Right renal cortex interstitium (tissue), 3 donors: ENCODE measurements around the gene ST6GALNAC6. TPM values are rescaled to one million over a fixed set of nuclear protein-coding genes. Genes with fewer than 3 reads are reported as not detected.
"Not testable (repeated sequence)": the region's sequence is repeated elsewhere in the genome, so short reads cannot be mapped to it uniquely, and the experiment has no call there.

ENCODE experiments used
- DNase-seq, 3 donors: peaks; one replicate each; pipeline ENCODE4 v3.0.0-alpha.2; 2013; ENCODE audit warnings: low read depth in 3 of 3, low spot score in 2 of 3
- polyA plus RNA-seq, 3 donors: library from polyadenylated mRNA; unstranded; fragments of 120-200 nt; gene quantifications; one replicate each; pipeline ENCODE4 v1.2.1, GENCODE V29; 2013; ENCODE audit not compliant: insufficient read length in 3 of 3

ST6GALNAC6 gene
- polyA plus RNA-seq, 3 donors = 39.7 to 47.3 (median 43.1) TPM

DNA sequence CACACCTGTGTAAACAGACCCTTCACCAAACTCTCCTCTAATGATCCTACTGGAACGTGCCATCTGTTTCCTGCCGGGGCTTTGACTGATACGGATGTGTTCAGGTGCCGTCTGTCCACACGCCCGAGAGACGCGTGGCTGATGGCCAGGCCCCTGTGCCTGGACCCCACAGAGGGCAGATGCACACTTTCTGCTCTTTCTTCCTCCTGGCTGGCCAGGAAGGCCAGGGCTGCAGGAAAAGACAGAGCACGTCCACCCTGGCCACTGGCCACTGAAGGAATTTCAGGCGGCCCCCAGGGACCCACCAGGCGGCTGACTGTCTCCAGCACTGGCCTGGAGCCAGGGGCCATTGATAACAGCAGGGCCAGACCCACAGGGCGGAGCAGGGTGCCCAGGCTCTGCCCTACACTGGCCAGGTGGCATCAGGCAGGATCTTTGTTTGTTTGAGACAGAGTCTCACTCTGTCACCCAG is 41.3 kb downstream of the ST6GALNAC6 start:
- no peak for DNase-seq

DNA sequence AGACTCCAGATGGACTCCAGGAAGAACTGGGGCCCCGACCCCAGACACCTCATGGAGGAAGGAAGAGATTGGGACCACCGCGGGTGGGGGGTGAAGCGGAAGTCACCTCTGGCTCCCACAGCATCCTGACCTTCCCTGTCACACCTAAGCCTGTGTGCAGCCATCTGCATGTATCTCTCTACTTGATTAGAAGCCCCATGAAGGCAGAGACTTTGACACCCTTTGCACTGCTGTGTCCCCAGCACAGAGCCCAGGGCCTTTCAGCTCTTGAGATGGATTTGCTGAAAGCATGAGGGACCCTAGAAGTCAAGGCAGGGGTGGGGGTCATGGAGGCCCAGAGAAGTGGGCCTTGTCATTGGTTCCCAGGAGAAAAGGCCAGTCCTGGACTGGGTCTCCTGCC is 42.1 kb downstream of the ST6GALNAC6 start:
- no peak for DNase-seq

DNA sequence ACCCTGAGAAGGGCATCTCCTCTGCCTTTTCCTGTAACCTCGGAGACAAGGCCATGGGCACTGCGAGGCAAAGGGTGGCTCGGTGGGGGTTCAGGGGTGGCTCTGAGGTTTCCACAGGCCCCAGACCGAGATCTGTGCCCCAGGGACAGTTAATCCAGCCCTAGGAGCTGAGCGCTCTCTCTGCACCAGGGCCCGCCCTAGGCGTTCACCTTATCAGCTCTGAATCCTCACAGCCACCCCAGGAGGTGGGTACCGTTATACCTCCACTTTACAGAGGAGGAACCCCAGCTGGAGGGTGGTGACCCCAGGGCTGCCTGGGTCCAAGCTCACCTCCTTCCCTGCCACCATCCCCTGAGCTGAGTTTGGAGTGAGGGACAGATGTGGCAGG is 42.7 kb downstream of the ST6GALNAC6 start:
- DNase-seq = no peak

DNA sequence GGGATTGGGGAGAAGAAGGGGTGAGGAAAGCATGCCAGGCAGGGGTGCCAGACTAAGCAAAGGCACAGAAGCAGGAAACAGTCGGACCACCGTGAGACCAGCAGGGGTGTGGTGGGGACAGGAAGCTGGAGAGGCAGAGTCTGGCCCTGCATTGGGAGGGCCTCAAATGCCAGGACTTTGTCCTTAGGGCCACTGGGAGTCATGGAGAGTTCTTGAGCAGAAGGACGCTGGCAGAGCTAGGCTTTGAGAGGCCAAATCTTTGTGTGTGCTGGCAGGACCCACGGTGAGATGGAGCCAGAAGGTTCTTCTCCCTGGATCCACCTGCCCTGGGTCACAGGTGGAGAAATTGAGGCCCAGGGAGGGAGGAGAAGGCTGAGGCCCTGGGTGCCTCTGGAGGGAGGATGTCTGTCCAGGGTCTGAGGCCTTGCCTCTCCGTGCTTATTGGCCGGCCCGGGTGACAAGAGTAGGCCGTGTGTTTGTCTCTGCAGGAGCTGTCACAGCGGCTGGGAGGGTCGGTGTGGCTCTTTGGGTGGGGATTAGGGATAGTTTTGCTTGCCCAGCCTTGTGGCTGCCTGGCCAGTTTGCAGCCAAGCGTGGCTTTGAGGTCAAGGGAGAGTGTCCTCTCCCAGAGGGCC is 43.2 kb downstream of the ST6GALNAC6 start:
- DNase-seq = no peak

DNA sequence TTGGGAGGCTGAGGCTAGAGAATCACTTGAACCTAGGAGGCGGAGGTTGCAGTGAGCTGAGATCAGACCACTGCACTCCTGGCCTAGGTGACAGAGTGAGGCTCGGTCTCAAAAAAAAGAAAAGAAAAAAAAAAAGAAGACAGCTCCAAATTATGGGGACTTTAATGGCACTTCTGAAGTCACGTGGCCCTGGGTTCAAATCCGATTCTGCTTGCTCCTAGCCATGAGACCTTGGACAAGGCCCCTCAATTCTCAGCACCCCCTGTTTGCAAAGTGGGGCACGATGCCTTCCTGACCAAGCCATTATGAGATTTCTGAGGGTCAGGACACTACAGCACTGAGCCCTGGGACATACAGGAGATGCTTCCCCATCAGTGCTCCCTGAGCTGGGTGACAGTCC is 43.9 kb downstream of the ST6GALNAC6 start:
- DNase-seq = no peak

DNA sequence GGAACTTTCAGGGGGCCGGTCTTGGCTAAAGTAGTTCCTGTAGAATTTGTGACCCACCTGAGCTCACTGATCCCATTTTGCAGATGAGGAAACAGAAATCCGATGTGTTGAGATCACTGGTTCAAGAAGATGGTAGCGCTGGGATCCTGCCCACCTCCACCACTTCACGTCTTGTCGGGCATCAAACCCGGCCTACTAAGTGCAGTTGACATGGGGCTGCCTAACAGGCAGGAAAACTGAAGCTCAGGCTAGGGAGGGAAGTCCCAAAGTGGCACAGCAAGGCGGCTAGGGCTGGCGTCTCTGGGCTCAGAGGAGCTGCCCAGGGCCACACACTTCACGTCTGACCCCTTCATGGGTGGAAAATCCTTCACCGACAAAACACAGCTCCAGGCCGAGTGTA is 44.4 kb downstream of the ST6GALNAC6 start:
- no peak for DNase-seq

DNA sequence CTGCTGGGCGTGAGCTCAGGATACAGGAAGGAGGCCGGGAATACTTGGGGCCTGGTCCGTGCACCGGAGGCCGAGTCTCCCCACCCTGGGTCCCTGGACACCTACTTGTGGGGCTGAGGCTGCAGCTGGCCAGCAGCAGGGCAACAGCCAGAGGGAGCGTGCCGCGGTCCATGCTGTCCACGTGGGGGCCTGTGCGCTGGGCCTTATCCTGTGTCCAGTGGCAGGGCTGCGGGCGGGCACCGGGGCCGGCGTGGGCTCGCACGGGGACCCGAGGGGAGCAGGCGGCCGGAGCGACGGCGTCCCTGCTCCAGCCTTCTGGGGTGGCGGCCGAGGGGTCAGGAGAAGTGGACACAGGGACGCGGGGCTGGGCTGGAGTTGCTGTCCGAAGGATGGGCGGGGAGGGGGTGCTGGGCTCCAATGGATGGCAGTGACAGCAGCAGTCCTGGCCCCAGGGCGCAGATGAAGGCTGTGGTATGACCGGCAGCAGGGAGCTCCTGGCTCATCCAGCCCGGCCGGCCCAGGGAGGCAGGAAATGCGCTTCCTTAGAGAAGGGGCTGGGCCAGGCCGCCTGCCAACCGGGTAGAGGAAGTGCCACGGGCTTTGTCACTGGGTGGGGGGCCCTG is 45.1 kb downstream of the ST6GALNAC6 start, which contains the start of gene ENG:
Gene ENG (minus strand): TSS at position 475 of the 623 bp plus-strand sequence. CDS start 303 bp downstream, at position 172.
- no peak for DNase-seq

DNA sequence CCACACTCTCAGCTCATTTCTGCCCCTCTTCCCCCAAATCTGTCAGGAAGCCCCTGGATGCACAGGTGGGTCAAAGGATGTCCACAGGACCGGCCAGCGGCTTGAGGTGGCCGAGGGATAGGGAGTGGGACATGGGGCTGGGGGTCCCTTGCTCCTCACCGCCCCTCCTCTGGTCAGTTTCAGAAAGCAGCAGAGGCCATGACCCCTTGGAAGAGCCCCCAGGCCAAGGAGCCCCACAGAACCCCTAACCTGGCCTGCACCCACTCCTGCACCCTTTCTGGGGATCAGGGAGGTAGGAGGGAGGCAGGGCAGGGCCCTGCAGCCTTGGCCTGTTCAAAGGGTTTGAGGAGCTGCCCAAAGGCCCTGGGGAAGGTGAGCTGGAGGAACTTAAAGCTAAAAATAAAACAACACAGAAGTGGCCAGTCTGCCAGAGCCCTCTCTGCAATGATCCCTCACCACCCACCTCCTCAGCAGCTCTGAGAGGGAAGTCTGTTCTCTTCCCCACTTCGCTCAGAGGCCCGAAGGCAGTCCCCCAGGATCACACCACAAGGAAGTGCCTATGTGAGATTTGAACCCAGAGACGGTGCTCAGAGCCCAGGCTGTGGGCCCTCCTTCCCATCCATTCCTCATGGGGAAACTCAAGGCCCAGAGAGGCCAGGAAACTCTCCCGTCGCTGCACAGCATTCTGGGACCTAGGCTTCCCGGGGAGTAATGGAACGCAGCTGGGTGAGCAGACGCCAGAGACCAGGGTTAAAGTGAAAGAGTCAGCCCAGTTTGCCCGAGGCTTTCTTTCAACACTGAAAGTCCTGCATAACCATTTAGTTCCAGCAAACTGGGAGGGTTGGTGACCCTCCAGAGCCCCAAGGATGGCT is 45.9 kb downstream of the ST6GALNAC6 start:
- no peak for DNase-seq

DNA sequence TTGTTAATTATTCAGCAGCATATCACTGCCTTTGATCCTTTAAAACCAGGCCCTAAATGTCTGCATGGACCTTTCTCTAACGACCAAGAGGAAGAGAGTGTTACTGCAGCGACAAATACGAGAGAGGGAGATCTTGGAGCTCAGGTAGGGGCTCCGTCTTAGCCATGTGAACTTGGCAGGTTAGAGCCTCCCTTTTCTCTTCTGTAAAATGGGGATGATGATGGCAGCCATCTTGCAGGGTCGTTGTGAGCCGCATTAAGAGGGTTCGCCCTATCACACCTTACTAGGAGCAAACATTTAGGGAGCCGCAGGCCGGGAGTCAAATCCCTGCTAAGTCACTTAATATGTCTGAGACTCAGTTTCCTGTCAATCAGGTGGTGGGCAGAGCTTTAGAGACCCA is 46.6 kb downstream of the ST6GALNAC6 start:
- no peak for DNase-seq

DNA sequence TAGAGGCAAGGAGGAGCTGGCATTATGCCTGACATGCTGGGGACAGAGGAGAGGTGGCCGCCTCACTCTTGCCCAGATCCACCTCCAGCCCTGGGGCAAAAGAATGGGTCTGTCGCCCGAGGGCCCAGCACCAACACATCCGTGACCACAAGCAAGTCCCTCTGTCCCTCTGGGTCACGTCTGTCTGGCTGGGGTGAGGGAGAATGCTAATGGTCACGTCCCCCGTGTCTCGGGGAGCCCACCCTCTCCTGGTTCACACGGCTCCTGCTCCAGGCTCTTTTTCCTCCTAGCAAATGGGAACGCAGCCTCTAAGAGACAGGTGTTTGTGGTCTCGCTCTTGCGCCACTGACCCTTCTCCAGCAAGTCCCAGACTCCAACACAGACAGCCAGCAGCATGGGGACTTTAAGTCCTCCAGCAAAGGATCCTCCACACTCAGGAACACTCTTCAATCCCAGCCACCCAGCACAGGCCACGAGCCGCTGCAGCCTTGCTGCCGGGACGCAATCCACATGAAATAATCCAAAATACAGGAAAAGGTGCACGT is 49.0 kb downstream of the ST6GALNAC6 start:
- no peak for DNase-seq

DNA sequence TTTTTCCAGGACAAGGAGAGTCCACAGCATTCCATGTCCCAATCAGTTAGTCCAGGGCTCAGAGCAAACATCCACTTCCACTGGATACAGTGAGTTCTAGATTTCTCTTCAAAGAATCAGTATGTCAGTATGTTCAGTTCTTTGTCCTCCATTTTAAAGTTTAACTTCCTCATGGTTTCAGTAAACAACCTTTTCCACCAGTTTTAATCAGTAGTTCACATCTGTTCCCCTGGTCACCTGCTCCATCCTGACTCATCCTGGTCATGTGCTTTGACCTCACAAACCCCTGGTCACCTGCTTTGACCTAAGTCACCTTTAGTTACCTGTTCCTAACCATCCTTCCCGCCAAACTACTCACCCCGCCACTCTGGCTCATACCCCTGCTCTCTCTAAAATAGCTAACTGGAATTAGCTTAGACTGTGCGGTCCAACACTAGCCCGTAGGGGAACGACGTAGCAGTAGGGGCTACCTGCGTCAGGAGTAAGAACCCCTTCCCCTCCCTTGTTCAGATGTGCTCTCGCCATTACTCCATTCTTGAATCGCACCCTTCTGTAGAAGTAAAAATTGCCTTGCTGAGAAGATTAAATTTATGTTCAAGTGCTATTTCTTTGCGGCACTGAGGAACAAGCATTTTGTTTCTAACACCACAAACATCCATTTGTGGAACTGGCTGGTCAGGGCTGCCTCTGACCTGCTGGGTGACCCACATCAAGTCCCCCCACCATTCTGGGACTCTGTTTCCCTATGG is 50.5 kb downstream of the ST6GALNAC6 start:
- DNase-seq = no peak

DNA sequence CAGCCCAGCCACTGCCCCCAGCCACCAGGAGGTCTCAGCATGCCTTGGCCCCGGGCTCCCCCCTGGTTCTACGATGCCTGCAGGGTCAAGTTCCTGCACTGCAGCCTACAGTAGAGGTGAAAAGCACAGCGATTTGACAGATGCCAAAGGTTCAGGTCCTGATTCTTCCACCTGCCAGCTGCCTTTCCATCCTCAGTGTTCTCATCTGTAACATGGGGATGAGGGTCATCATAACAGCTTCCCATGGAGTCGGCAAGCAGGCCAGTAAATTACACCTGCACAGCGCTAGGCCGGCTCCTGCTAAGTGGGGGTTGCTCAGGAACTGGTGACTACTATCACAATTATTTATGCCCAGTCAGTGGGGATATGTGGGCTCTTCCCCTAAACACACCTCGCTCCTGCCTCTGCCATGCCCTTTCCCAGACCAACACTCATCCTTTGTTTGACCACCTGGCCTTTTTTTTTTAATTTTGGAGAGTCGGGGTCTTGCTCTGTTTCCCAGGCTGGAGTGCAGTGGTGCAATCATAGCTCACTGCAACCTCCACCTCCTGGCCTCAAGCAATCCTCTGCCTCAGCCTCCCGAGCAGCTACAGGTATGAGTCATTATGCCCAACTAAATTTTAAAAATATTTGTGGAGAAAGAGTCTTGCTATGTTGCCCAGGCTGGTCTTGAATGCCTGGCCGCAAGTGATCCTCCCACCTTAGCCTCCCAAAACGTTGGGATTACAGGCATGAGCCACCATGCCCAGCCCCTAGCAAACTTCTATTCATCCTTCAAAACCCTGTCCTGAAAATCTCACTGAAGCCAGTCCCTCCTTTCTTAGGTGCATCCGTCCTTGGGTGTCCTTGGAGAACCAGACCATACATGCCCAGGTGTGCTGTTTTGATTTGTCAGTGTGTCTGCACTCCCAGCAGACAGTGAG is 51.3 kb downstream of the ST6GALNAC6 start:
- no peak for DNase-seq

DNA sequence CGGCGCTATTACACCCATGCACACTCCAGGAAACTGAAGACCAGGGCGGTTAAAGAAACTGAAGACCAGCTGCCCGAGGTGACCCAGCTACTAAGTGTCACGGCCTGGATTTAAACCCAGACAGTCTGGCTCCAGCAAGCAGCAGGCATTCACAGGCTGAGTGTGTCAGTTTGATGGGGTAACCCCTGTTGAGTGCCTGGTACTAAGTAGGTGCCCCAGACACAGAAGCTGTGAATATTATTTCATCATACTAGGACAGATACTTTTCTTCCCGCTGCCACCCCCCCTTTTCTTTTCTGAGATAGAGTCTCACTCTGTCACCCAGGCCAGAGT is 52.3 kb downstream of the ST6GALNAC6 start:
- DNase-seq = no peak

DNA sequence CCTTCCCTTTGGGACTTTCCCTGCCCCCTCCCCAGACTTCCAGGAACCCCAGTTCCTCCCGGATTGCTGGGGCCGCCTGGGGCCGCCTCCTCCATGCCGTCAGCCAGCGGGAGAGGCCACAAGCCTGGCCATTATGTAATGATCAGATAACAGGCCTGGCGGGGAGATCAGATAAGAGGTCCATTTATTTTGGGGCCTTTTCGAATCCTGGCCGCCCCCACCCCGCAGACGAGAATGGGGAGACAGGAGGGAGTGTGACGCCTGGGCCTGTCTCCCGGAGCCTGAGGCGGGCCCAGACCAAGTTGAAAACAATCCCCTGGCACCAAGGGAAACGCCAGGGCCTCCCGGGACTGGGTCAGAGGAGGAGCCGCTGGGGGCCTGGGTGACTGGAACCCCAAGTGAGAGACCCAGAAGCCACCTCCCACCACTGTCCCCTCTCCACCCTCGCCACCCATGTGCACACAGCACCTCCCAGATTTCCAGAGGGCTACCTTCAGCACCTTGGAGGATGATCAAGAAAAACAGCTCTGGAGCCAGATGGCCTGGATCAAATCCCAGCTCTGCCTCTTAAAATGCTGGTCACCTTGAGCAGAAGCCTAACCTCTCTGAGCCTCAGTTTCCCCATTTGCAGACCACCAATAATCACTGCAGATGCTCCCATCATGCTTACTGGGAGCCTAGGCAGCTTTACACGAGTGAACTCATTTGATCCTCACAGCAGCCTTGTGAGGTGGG is 52.8 kb downstream of the ST6GALNAC6 start:
- no peak for DNase-seq

DNA sequence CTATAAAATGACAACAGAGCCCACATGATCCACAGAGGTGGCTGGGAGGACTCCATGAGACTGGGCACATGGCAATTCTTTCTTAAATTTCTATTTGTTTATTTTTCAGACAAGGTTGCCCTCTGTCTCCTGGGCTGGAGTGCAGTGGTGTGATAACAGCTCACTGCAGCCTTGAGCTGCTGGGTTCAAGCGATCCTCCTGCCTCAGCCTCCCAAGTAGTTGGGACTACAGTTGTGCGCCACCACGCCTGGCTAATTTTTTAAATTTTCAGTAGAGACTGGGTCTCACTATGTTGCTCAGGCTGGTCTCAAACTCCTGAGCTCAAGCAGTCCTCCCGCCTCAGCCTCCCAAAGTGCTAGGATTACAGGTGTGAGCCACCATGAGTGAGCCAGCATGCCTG is 53.8 kb downstream of the ST6GALNAC6 start:
- DNase-seq = not testable (repeated sequence)

DNA sequence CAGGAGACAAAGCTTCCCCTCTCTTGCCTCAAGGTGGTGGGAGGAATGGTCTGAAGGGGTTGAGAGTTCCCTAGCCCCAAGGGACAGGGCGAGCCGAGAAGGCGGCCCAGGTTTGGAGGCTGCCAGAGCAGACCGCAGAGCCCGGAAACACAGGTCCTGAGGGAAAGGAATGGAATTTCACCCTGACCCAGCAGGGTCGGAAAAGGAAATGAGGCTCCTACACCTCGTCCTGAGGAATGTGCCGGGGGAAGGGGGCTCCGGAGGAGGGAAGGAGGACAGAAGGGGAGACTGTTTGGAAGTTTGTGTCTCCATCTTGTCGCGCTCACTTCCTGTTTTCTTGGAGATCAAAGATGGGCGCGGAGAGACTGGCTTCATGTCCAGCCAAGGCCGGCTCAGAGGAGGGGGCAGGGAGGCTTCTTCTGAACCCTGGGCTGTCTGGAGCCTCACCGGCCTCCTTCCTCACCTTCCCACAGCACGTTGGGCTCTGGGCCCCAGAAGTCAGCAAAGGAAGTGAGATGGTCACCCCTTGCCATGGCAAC is 54.5 kb downstream of the ST6GALNAC6 start:
- DNase-seq = no peak

DNA sequence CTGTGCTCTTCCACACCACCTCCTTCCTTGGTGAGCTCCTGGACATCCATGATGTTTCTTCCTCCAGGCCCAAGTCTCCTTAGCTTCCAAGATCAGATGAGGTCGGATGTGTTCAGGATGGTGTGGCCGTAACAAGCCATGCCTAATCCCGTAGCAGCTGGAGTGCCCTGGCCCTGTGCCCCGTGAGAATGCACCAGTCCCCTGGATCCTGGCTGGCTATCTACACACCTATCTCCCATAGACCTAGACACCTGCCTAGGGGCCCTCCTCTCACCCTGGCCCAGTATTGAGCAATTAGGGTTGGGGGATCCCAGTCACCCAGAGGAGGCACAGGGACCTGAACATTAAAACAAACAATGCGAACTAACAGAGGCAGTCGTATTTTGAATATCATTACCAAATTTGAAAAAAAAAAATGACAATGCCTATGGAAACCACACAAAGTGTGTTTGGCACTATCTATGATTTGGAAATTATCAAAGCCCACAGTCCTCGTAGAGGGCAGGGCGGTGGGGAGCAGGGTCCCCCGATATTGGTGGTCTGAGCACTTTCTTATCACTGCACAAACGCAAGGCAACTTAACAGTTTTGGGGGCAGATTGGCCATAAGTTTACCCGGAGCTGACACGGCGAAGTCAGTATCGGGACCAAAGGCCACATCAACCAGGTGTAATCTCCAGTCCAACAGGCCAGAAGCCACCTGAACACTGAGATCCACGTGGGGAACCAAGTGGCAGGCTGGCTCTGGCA is 58.1 kb downstream of the ST6GALNAC6 start:
- DNase-seq = no peak
